Spinal cord (tissue), 10 donors: ENCODE results near the gene PEX26. TPM values are rescaled to one million over a fixed set of nuclear protein-coding genes. Genes with fewer than 3 reads are reported as not detected.
"Not testable (repeated sequence)": the region's sequence is repeated elsewhere in the genome, so short reads cannot be mapped to it uniquely, and the experiment has no call there.

Source experiments
- DNase-seq, 6 donors: peaks; one replicate each; pipeline versions ENCODE4 v3.0.0 to v3.0.0-alpha.2; 2013 to 2015; ENCODE audit warnings: low spot score in 6 of 6, low read depth in 4 of 6
- H3K27ac ChIP-seq: one replicate; pipeline ENCODE4 v1.5.1; 2013; ENCODE audit warnings: low read depth, low read length, control low read depth
- H3K27me3 ChIP-seq: one replicate; pipeline ENCODE4 v1.6.1; 2013; ENCODE audit warnings: low read length; ENCODE audit not compliant: control insufficient read depth, insufficient read depth
- H3K36me3 ChIP-seq: one replicate; pipeline ENCODE4 v1.6.1; 2013; ENCODE audit warnings: low read length; ENCODE audit not compliant: control insufficient read depth, insufficient read depth
- H3K4me1 ChIP-seq: one replicate; pipeline ENCODE4 v1.6.1; 2013; ENCODE audit warnings: low read length; ENCODE audit not compliant: control insufficient read depth, insufficient read depth
- H3K4me3 ChIP-seq: one replicate; pipeline ENCODE4 v1.5.1; 2013; ENCODE audit warnings: low read depth, low read length, control low read depth
- H3K9me3 ChIP-seq: one replicate; pipeline ENCODE4 v1.6.1; 2013; ENCODE audit warnings: low read length; ENCODE audit not compliant: control insufficient read depth, insufficient read depth
- WGBS: methylation state at CpG from one replicate; pipeline ENCODE4 v1.1.5; 2013; ENCODE audit warnings: missing lambda C conversion rate; ENCODE audit not compliant: insufficient coverage; 5-methylcytosine and 5-hydroxymethylcytosine counted together
- polyA plus RNA-seq, 2 donors: library from polyadenylated mRNA; unstranded; fragments of 120-200 nt; gene quantifications; one replicate each; pipeline ENCODE4 v1.2.1, GENCODE V29; 2013; ENCODE audit not compliant: insufficient read length in 2 of 2
- total RNA-seq, 2 donors: library from RNA; depleted of rRNA in 1 of 2; stranded (reverse); fragments of 120-200 nt in 1 of 2; fragments of >200 nt in 1 of 2; gene quantifications; one replicate each; pipeline versions ENCODE4 v1.2.3 to v1.2.4, GENCODE V29; 2013 to 2014
- donor health status: healthy.

PEX26 gene
- total and polyA plus RNA-seq, 4 donors: 18.2 to 58.8 (median 31.2) TPM

DNA sequence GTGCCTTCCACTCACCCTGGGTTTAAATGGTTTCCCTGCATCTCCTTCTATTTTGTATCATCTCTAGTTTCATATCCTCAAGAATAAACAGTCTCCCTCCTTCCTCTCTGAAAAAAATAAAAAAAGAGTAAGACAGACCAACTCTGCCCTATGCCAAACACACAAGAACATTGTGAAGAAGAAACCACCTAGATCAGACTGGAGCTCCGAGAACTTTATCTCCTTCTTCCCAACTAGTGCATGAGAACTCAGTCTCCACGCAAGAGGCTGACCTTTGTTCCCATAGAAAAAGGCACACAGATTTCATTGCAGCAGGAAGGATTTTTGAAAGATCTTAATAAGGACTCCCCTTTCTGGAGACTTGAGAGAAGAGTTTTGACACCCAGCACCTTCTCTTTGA is 8.7 kb upstream of the PEX26 start:
- Histone ChIP-seq H3K27ac (no peak overlapping the region), H3K4me3 (no peak overlapping the region), H3K27me3 (no peaks in the 10 kb centered on the region), H3K4me1 (peaks cover 14% of the 10 kb centered on the region), H3K36me3 (no peaks in the 10 kb centered on the region), H3K9me3 (no peaks in the 10 kb centered on the region)
- no peak for DNase-seq
- WGBS: 100% methylated on average over 1 of the region's 2 CpGs

DNA sequence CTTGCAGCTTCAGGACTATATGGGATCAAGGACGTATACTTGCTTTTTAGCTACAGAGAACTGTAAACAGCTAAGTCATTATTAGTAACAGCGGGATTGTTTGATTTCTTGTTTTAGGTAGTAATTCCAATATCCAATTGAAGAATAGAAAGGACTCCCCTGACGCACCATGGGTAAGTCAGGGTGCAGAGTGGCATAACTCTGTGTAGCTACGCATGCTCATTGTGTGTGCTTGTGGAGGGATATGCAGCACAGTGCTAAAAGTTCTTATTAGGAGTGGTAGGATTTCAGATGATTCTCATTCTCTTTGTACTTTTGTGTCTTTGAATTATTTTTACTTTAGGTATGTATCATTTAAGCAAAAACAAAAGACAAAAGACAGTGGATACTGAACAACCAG is 7.7 kb upstream of the PEX26 start:
- Histone ChIP-seq H3K27me3 (no peaks in the 10 kb centered on the region), H3K9me3 (no peaks in the 10 kb centered on the region), H3K4me1 (peaks cover 13% of the 10 kb centered on the region), H3K36me3 (no peaks in the 10 kb centered on the region), H3K27ac (no peak overlapping the region), H3K4me3 (no peak overlapping the region)
- 71% methylated on average over 1 of the region's 4 CpGs for WGBS
- DNase-seq: peak in 1 of 6 donors; percentile 42

DNA sequence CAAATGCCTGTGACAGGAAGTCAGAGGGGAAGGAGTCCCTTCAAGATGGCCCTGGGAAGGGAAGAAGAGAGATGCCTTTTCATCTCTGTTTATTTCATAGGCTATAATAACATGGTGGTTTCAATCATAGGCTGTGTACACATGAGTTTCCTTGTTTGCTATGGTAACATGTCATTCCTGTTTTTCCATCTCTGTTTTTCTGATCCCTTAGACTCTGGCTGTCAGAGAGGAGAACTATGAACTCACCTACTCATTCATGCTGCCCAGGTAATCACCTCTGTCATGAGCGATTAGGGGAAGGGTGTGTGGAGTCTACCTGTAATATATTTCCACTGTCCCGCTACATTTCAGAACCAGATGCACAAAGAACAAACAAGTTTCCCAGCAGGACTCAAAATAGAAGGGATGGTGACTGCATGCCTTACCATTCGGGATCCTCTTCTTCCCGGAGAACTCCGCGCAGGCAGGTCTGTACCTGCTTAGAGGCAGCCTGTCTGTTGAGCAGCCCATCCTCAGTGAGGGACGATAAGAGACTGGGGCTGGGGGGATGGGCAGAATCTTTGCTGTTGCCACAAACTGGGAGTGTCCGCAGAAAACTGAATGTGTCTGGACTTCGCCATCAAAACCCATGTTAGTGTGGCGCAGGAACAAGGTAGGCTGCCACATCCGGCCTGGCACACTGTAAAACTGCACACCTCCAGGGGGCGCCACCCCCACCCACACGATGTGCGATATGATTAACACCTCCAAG is 7.1 kb upstream of the PEX26 start:
- WGBS: 84% methylated on average over 13 of the region's 14 CpGs
- H3K27ac ChIP-seq: no peak overlapping the region
- no peaks in the 10 kb centered on the region for H3K36me3 ChIP-seq

DNA sequence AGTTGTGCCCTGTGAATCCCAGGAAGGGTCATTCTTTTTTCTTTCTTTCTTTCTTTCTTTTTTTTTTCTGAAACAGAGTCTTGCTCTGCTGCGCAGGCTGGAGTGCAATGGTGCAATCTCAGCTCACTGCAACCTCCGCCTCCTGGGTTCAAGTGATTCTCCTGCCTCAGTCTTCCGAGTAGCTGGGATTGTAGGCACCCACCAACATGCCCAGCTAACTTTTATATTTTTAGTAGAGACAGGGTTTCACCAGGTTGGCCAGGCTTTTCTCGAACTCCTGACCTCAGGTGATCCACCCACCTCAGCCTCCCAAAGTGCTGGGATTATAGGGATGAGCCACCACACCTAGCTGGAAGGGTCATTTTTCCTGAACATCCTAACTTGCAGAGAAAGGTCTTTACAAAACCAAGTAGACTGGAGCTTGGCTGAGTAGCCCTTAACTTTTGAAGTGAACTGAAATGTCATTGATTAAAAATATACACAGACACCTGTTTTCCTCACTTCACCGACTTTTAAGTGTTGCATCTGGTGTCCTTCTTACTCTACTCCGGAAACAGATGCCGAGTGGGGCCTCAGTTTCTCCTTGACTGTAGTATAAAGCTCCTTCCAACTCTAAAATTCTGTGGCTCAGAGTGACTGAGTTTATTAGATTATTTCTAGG is 6.4 kb upstream of the PEX26 start:
- not testable (repeated sequence) for H3K27ac ChIP-seq, H3K9me3 ChIP-seq, H3K36me3 ChIP-seq, DNase-seq, H3K4me3 ChIP-seq, H3K27me3 ChIP-seq
- H3K4me1 ChIP-seq: peaks cover 14% of the 10 kb centered on the region
- 100% methylated on average over 1 of the region's 7 CpGs for WGBS

More for the DNA sequence above, 7.1 kb upstream of the PEX26 start:
- Histone ChIP-seq H3K4me3 (no peak overlapping the region), H3K4me1 (peaks cover 12% of the 10 kb centered on the region), H3K9me3 (no peaks in the 10 kb centered on the region), H3K27me3 (no peaks in the 10 kb centered on the region)
- no peak for DNase-seq

DNA sequence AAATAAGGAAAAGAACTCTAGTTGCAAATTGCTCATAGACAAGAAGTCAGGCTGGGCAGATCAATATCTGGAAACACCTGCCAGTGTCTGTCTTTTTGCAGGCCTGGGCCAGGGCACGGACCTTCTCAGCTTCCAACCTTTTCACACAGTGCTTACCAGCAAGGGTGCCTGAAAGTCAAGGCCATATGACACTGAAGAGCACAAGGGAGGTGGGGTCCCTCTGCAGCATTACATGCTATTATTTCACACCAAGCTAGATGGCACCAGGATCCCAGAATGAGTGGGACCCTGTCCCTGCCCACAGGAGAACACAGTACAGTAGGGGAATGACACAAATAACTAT is 5.9 kb upstream of the PEX26 start:
- Histone ChIP-seq H3K4me3 (no peak overlapping the region), H3K27ac (no peak overlapping the region), H3K4me1 (peaks cover 16% of the 10 kb centered on the region), H3K27me3 (no peaks in the 10 kb centered on the region), H3K36me3 (no peaks in the 10 kb centered on the region), H3K9me3 (no peaks in the 10 kb centered on the region)
- no peak for DNase-seq
- 67% methylated on average over 1 of the region's 1 CpG for WGBS

DNA sequence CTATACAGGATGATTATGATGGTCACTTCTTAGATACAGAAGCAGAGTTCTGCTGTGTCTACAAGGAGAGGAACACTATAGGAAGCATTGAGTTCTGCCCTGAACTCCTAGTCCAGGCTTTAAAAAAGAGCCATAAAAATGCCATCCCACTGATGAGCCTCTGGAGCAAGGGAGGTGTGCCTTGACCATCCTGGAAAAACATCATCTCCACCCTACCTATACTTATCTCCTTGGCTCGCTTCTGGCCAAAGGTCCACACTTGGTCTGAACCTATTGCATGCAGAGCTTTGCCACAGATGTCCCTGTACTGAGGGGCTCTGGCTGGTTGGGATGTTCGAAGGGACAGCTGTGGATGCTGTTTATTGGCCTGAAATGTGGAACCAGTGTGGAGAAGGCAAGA is 4.3 kb upstream of the PEX26 start:
- Histone ChIP-seq H3K4me3 (no peak overlapping the region), H3K4me1 (peaks cover 13% of the 10 kb centered on the region), H3K27ac (no peak overlapping the region), H3K36me3 (no peaks in the 10 kb centered on the region), H3K9me3 (no peaks in the 10 kb centered on the region), H3K27me3 (no peaks in the 10 kb centered on the region)
- no peak for DNase-seq
- WGBS: 67% methylated on average over 1 of the region's 2 CpGs

DNA sequence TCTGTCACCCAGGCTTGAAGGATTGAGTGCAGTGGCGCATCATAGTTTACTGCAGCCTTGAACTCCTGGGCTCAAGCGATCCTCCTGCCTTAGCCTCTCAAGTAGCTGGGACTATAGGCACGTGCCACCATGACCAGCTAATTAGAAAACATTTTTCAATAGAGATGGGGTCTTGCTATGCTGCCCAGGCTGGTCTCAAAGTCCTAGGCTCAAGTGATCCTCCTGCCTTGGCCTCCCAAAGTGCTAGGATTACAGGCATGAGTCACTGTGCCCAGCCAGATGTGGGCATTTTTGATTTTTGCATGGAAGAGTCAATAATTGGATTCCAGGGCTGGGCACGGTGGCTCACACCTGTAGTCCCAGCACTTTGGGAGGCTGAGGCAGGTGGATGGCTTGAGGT is 3.9 kb upstream of the PEX26 start:
- not testable (repeated sequence) for DNase-seq, H3K27ac ChIP-seq, H3K4me3 ChIP-seq, H3K27me3 ChIP-seq, H3K9me3 ChIP-seq, H3K36me3 ChIP-seq
- peaks cover 18% of the 10 kb centered on the region for H3K4me1 ChIP-seq
- 91% methylated on average over 3 of the region's 4 CpGs for WGBS

DNA sequence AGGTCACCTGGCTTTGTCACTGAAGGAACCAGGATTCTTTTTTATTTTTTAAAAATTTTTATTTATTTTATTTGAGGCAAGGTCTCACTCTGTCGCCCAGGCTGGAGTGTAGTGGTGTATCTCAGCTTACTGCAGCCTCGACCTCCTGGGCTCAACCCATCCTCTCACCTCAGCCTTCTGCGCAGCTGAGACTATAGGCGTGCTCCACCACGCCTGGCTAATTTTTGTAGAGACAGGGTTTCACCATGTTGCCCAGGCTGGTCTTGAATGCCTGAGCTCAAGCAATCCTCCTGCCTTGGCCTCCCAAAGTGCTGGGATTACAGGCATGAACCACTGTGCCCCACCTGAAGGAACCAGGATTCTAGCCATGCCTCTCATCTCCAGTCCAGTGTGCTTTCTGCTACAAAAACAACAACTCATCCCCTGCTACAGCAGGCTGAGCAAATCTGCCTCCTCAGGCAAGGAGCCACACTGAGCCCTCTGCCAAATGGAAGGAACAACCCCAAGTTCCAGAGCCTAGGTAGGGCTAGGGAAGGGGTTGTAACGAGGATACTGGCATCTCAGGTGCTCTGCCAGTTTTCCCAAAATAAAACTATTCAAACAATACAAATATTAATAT is 2.6 kb upstream of the PEX26 start:
- DNase-seq: no peak
- 98% methylated on average over 3 of the region's 6 CpGs for WGBS
- H3K27ac ChIP-seq: no peak overlapping the region

DNA sequence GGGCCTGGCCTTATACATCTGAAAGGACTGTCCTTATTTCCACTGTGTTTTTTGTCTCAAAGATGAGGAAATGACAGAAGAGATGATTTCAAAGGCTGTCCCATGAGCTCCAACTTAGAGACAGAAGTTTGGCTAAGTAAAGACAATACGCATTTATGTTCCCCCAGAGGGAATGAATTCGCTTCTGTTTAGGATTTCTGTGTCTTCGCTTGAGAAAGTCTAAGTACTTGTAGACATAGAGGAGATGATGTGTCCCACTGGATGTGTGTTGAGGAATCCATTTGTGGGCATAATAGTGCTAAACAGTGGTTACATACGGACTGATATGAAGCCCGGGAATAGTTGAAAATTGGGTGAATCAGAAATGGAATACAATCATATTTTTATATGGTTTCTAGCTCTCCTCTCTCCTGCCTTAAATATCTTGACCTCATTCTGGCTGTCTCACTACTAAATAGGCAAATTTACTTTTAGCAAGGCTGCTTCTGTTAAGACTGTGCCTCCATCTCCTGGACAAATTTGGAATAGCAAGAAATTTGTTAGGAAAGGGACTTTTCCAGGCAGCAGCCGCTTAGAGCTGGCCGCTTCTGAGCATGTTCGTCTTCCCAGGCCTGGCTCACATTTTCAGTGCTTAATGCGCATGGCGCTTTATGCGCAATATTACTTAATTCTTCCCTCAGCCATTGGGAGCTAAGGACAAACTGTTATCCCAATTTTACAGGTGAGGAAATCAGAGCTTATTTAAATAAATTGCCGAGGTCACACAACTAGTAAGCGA is 1.9 kb upstream of the PEX26 start:
- no peak overlapping the region for H3K4me3 ChIP-seq
- H3K27me3 ChIP-seq: no peaks in the 10 kb centered on the region
- no peaks in the 10 kb centered on the region for H3K9me3 ChIP-seq
- peaks cover 20% of the 10 kb centered on the region for H3K4me1 ChIP-seq
- WGBS: 30% methylated on average over 11 of the region's 13 CpGs
- peaks cover 7% of the 10 kb centered on the region for H3K36me3 ChIP-seq
- peak; percentile 84 to 98 (median 88) for DNase-seq
- H3K27ac ChIP-seq: no peak overlapping the region

More for the DNA sequence above, 2.6 kb upstream of the PEX26 start:
- peaks cover 20% of the 10 kb centered on the region for H3K4me1 ChIP-seq
- no peaks in the 10 kb centered on the region for H3K9me3 ChIP-seq
- no peaks in the 10 kb centered on the region for H3K36me3 ChIP-seq
- H3K27me3 ChIP-seq: no peaks in the 10 kb centered on the region
- no peak overlapping the region for H3K4me3 ChIP-seq
